WTC11 (cell line): ENCODE data around the gene SYNGR1. TPM values are rescaled to one million over a fixed set of nuclear protein-coding genes. Genes with fewer than 3 reads are reported as not detected.

Source experiments
- ATAC-seq: fragments of 200-7000 bp; cut with Tn5 transposase; 2 replicates; pipeline ENCODE4 v1.10.0; 2021; ENCODE audit warnings: mild to moderate bottlenecking, moderate library complexity
- CTCF ChIA-PET: fragments of 300-600 bp; sonication (Branson Sonifier 250); formaldehyde crosslinking; loops from one replicate; lab custom pipeline; 2021; ENCODE audit warnings: antibody characterized with exemption; lab: Charles Lee
- POLR2A ChIA-PET: fragments of 350-600 bp; sonication (Branson Sonifier 250); formaldehyde crosslinking; loops from one replicate; lab custom pipeline; 2021; ENCODE audit warnings: antibody characterized with exemption; lab: Charles Lee
- DNase-seq: peaks from one replicate; pipeline ENCODE4 v3.0.0; 2021; ENCODE audit warnings: low spot score
- H3K27ac Mint-ChIP-seq: 2 replicates; pipeline ENCODE4 v1.8.0; 2021; ENCODE audit warnings: mixed read lengths
- H3K27me3 Mint-ChIP-seq: 2 replicates; pipeline ENCODE4 v1.8.0; 2021; ENCODE audit warnings: low read depth, mild to moderate bottlenecking, moderate library complexity, mixed read lengths
- H3K36me3 Mint-ChIP-seq: 2 replicates; pipeline ENCODE4 v1.8.0; 2021; ENCODE audit warnings: mixed read lengths
- H3K4me1 Mint-ChIP-seq: 2 replicates; pipeline ENCODE4 v1.8.0; 2022; ENCODE audit warnings: mixed read lengths
- H3K4me3 Mint-ChIP-seq: 2 replicates; pipeline ENCODE4 v1.8.0; 2021; ENCODE audit warnings: mild to moderate bottlenecking, moderate library complexity, mixed read lengths
- H3K9me3 Mint-ChIP-seq: 2 replicates; pipeline ENCODE4 v1.8.0; 2021; ENCODE audit warnings: mixed read lengths
- ATF1 ChIP-seq: sonication (generic); formaldehyde crosslinking; IDR thresholded peaks from 2 replicates; pipeline ENCODE4 v1.8.1; 2023; ENCODE audit warnings: mild to moderate bottlenecking, moderate library complexity, missing genetic modification reagents
- CREB1 ChIP-seq: sonication (generic); formaldehyde crosslinking; IDR thresholded peaks from 2 replicates; pipeline ENCODE4 v1.8.0; 2023; ENCODE audit warnings: mild to moderate bottlenecking, missing genetic modification reagents
- E2F5 ChIP-seq: sonication (generic); formaldehyde crosslinking; IDR thresholded peaks from 2 replicates; pipeline ENCODE4 v1.8.1; 2022; ENCODE audit warnings: mild to moderate bottlenecking, moderate library complexity, missing genetic modification reagents
- ETV6 ChIP-seq: sonication (generic); formaldehyde crosslinking; IDR thresholded peaks from 2 replicates; pipeline ENCODE4 v1.8.1; 2022; ENCODE audit warnings: mild to moderate bottlenecking, missing genetic modification reagents
- HMGA2 ChIP-seq: fragments of 250-450 bp; sonication (Bioruptor Pico); IDR thresholded peaks from 2 replicates; pipeline ENCODE4 v1.4.0; 2021; ENCODE audit warnings: mild to moderate bottlenecking, moderate library complexity
- JUN ChIP-seq: sonication (generic); formaldehyde crosslinking; IDR thresholded peaks from 2 replicates; pipeline ENCODE4 v1.8.0; 2023; ENCODE audit warnings: mild to moderate bottlenecking, missing genetic modification reagents
- MYBL2 ChIP-seq: sonication (generic); formaldehyde crosslinking; IDR thresholded peaks from 2 replicates; pipeline ENCODE4 v1.8.1; 2023; ENCODE audit warnings: mild to moderate bottlenecking, moderate library complexity, missing genetic modification reagents
- NFYB ChIP-seq: sonication (generic); formaldehyde crosslinking; conservative IDR thresholded peaks from 2 replicates; pipeline ENCODE4 v1.8.0; 2022; ENCODE audit warnings: low read depth, missing genetic modification reagents
- NR2C2 ChIP-seq: sonication (generic); formaldehyde crosslinking; IDR thresholded peaks from 2 replicates; pipeline ENCODE4 v1.8.0; 2022; ENCODE audit warnings: mild to moderate bottlenecking, missing genetic modification reagents
- SP1 ChIP-seq: sonication (generic); formaldehyde crosslinking; conservative IDR thresholded peaks from 2 replicates; pipeline ENCODE4 v1.8.1; 2022; ENCODE audit warnings: missing genetic modification reagents
- TCF7 ChIP-seq: sonication (generic); formaldehyde crosslinking; IDR thresholded peaks from 2 replicates; pipeline ENCODE4 v1.8.0; 2022; ENCODE audit warnings: mild to moderate bottlenecking, low read depth, missing genetic modification reagents, moderate library complexity
- TEAD1 ChIP-seq: sonication (generic); formaldehyde crosslinking; IDR thresholded peaks from 2 replicates; pipeline ENCODE4 v1.8.0; 2022; ENCODE audit warnings: mild to moderate bottlenecking, missing genetic modification reagents
- ZBTB21 ChIP-seq: sonication (generic); formaldehyde crosslinking; IDR thresholded peaks from 2 replicates; pipeline ENCODE4 v1.8.1; 2023; ENCODE audit warnings: mild to moderate bottlenecking, missing genetic modification reagents, borderline replicate concordance
- ZNF219 ChIP-seq: sonication (generic); formaldehyde crosslinking; IDR thresholded peaks from 2 replicates; pipeline ENCODE4 v1.8.0; 2023; ENCODE audit warnings: missing genetic modification reagents, mild to moderate bottlenecking, borderline replicate concordance
- ZNF263 ChIP-seq: sonication (generic); formaldehyde crosslinking; IDR thresholded peaks from 2 replicates; pipeline ENCODE4 v1.8.1; 2022; ENCODE audit warnings: low read depth, mild to moderate bottlenecking, moderate library complexity, missing genetic modification reagents
- ZNF317 ChIP-seq: sonication (generic); formaldehyde crosslinking; IDR thresholded peaks from 2 replicates; pipeline ENCODE4 v1.8.1; 2023; ENCODE audit warnings: low read depth, mild to moderate bottlenecking, moderate library complexity, missing genetic modification reagents, borderline replicate concordance
- ZNF416 ChIP-seq: fragments of 250-450 bp; sonication (Bioruptor Pico); IDR thresholded peaks from 2 replicates; pipeline ENCODE4 v1.9.0; 2021; ENCODE audit warnings: mild to moderate bottlenecking, inconsistent platforms
- ZNF671 ChIP-seq: fragments of 250-450 bp; sonication (Bioruptor Pico); IDR thresholded peaks from 2 replicates; pipeline ENCODE4 v1.8.0; 2021; ENCODE audit warnings: mild to moderate bottlenecking
- total RNA-seq: library from RNA; stranded (reverse); gene quantifications from 3 replicates; pipeline ENCODE4 v1.2.3, GENCODE V29; 2021
- TF ChIP-seq, protein P1 (sequence below): sonication (generic); formaldehyde crosslinking; IDR thresholded peaks from 2 replicates; pipeline ENCODE4 v1.8.1; 2022; ENCODE audit warnings: missing genetic modification reagents, borderline replicate concordance
- TF ChIP-seq, protein P2 (sequence below): sonication (generic); formaldehyde crosslinking; IDR thresholded peaks from 2 replicates; pipeline ENCODE4 v1.8.0; 2023; ENCODE audit warnings: mild to moderate bottlenecking, missing genetic modification reagents
- TF ChIP-seq, protein P3 (sequence below): sonication (generic); formaldehyde crosslinking; IDR thresholded peaks from 2 replicates; pipeline ENCODE4 v1.8.0; 2022; ENCODE audit warnings: mild to moderate bottlenecking, missing genetic modification reagents
- TF ChIP-seq, protein P4 (sequence below): fragments of 250-450 bp; sonication (Bioruptor Pico); IDR thresholded peaks from 2 replicates; pipeline ENCODE4 v1.8.0; 2021; ENCODE audit warnings: mild to moderate bottlenecking

SYNGR1 gene
- total RNA-seq, 1 experiment from 2014 or later: 35.3 TPM

DNA sequence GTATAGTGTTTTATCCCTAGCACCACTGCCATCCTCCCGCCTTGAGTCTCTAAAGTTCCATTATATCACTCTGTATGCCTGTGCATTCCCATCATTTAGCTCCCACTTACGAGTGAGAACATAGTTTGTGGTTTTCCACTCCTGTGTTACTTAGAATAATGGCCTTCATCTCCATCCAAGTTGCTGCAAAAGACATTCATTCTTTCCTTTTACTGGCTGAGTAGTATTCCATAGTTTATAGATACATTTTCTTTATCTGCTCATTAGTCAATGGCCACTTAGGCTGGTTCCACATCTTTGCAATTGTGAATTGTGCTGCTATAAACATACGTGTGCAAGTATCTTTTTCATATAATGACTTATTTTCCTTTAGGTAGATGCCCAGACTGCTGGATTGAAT, 74.2 kb downstream of the SYNGR1 start (continued):
- no peak for TF ChIP-seq ATF1 (CRISPR knock-in tag)
- TF ChIP-seq, all 79 proteins: peak for 0

DNA sequence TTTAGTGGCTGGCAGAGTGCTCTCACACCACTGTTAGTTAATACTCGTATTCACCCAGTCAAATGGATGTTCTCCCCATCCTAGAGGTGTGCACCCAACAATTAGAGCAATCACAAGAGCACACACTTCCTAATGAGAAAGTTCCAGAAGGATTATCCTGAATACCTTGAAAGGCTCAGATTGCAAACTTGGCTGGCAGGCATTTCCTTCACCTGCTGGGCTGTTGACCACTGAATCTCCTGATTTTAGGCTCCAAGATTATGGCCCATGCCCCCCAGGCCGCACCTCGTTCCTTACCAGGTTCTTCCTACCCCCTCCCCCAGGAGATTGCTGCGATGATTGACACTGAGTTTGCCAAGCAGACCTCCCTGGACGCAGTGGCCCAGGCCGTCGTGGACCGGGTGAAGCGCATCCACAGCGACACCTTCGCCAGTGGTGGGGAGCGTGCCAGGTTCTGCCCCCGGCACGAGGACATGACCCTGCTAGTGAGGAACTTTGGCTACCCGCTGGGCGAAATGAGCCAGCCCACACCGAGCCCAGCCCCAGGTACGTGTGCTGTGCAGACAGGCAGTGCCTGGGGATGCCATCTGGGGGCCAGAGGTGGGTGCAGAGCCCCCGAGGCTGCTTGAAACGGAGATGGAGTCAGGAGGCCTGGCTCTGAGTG, 76.7 kb downstream of the SYNGR1 start:
- peaks cover 25% of the 10 kb centered on the region for H3K36me3 Mint-ChIP-seq
- ChIA-PET CTCF (no interaction called here), POLR2A (no interaction called here)
- H3K4me3 Mint-ChIP-seq: no peak overlapping the region
- peak overlapping the region; percentile 72; the same call in 1 of the 2 replicates for H3K27ac Mint-ChIP-seq
- no peaks in the 10 kb centered on the region for H3K9me3 Mint-ChIP-seq
- ATAC-seq (no peak), DNase-seq (no peak)
- no peaks in the 10 kb centered on the region for H3K27me3 Mint-ChIP-seq
- no peak for TF ChIP-seq ZNF219 (CRISPR knock-in tag)
- no peak for TF ChIP-seq ZBTB21 (CRISPR knock-in tag)
- TF ChIP-seq JUN (CRISPR knock-in tag): no peak
- no peak for TF ChIP-seq NR2C2 (CRISPR knock-in tag)
- no peak for TF ChIP-seq NFYB (CRISPR knock-in tag)
- TF ChIP-seq ZNF263 (CRISPR knock-in tag): no peak
- H3K4me1 Mint-ChIP-seq: peaks cover 43% of the 10 kb centered on the region

GRCh38 chr22:39427751-39428596, 78.2 kb downstream of the SYNGR1 start:
- ATAC-seq (no peak), DNase-seq (no peak)
- peaks cover 43% of the 10 kb centered on the region for H3K4me1 Mint-ChIP-seq
- H3K36me3 Mint-ChIP-seq: peaks cover 14% of the 10 kb centered on the region
- H3K27me3 Mint-ChIP-seq: no peaks in the 10 kb centered on the region
- no peak for TF ChIP-seq TCF7 (CRISPR knock-in tag)
- no peak for TF ChIP-seq E2F5 (CRISPR knock-in tag)
- TF ChIP-seq JUN (CRISPR knock-in tag): no peak
- no peak for TF ChIP-seq CREB1 (CRISPR knock-in tag)
- TF ChIP-seq ZNF219 (CRISPR knock-in tag): no peak
- TF ChIP-seq, protein P1, sequence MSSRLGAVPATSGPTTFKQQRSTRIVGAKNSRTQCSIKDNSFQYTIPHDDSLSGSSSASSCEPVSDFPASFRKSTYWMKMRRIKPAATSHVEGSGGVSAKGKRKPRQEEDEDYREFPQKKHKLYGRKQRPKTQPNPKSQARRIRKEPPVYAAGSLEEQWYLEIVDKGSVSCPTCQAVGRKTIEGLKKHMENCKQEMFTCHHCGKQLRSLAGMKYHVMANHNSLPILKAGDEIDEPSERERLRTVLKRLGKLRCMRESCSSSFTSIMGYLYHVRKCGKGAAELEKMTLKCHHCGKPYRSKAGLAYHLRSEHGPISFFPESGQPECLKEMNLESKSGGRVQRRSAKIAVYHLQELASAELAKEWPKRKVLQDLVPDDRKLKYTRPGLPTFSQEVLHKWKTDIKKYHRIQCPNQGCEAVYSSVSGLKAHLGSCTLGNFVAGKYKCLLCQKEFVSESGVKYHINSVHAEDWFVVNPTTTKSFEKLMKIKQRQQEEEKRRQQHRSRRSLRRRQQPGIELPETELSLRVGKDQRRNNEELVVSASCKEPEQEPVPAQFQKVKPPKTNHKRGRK (CRISPR knock-in tag): no peak
- TF ChIP-seq ZNF317 (CRISPR knock-in tag): no peak
- TF ChIP-seq ZNF416 (CRISPR knock-in tag): no peak
- no peak for TF ChIP-seq HMGA2 (CRISPR knock-in tag)
- H3K27ac Mint-ChIP-seq: peak overlapping the region; percentile 80
- 0 out of 2 replicates have a peak overlapping the region, but pooled peaks have one; percentile 6 for H3K4me3 Mint-ChIP-seq
- ChIA-PET CTCF (interaction anchor here (0.6 to 2.4 kb wide), 16 partner anchors 9 to 659 kb away, joined by 3 to 17 read pairs (median 4); partner anchors contain the start of genes MIEF1 and TAB1), POLR2A (no interaction called here)
- no peaks in the 10 kb centered on the region for H3K9me3 Mint-ChIP-seq

GRCh38 chr22:39428597-39429071, 78.8 kb downstream of the SYNGR1 start:
- ChIA-PET CTCF (interaction anchor here (0.6 to 2.4 kb wide), 16 partner anchors 8 to 660 kb away, joined by 3 to 17 read pairs (median 4); partner anchors contain the start of genes MIEF1 and TAB1), POLR2A (no interaction called here)
- H3K9me3 Mint-ChIP-seq: no peaks in the 10 kb centered on the region
- peak overlapping the region; percentile 96 for H3K27ac Mint-ChIP-seq
- H3K36me3 Mint-ChIP-seq: peaks cover 13% of the 10 kb centered on the region
- ATAC-seq (peak; percentile 97), DNase-seq (peak; percentile 90)
- H3K4me3 Mint-ChIP-seq: 0 out of 2 replicates have a peak overlapping the region, but pooled peaks have one; percentile 6
- H3K27me3 Mint-ChIP-seq: no peaks in the 10 kb centered on the region
- H3K4me1 Mint-ChIP-seq: peaks cover 43% of the 10 kb centered on the region
- TF ChIP-seq MYBL2: peak; percentile 53; the same call in 1 of the 2 replicates
- TF ChIP-seq, protein P2, sequence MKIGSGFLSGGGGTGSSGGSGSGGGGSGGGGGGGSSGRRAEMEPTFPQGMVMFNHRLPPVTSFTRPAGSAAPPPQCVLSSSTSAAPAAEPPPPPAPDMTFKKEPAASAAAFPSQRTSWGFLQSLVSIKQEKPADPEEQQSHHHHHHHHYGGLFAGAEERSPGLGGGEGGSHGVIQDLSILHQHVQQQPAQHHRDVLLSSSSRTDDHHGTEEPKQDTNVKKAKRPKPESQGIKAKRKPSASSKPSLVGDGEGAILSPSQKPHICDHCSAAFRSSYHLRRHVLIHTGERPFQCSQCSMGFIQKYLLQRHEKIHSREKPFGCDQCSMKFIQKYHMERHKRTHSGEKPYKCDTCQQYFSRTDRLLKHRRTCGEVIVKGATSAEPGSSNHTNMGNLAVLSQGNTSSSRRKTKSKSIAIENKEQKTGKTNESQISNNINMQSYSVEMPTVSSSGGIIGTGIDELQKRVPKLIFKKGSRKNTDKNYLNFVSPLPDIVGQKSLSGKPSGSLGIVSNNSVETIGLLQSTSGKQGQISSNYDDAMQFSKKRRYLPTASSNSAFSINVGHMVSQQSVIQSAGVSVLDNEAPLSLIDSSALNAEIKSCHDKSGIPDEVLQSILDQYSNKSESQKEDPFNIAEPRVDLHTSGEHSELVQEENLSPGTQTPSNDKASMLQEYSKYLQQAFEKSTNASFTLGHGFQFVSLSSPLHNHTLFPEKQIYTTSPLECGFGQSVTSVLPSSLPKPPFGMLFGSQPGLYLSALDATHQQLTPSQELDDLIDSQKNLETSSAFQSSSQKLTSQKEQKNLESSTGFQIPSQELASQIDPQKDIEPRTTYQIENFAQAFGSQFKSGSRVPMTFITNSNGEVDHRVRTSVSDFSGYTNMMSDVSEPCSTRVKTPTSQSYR: peak; percentile 92
- peak; percentile 53; the same call in 1 of the 2 replicates for TF ChIP-seq ETV6 (CRISPR knock-in tag)
- TF ChIP-seq, protein P3, sequence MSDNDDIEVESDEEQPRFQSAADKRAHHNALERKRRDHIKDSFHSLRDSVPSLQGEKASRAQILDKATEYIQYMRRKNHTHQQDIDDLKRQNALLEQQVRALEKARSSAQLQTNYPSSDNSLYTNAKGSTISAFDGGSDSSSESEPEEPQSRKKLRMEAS (CRISPR knock-in tag): 0 out of 2 replicates have a peak, but pooled peaks have one; percentile 49
- TF ChIP-seq, protein P4, sequence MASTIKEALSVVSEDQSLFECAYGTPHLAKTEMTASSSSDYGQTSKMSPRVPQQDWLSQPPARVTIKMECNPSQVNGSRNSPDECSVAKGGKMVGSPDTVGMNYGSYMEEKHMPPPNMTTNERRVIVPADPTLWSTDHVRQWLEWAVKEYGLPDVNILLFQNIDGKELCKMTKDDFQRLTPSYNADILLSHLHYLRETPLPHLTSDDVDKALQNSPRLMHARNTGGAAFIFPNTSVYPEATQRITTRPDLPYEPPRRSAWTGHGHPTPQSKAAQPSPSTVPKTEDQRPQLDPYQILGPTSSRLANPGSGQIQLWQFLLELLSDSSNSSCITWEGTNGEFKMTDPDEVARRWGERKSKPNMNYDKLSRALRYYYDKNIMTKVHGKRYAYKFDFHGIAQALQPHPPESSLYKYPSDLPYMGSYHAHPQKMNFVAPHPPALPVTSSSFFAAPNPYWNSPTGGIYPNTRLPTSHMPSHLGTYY: 0 out of 2 replicates have a peak, but pooled peaks have one; percentile 43
- no peak for TF ChIP-seq ZNF671 (CRISPR knock-in tag)
- TF ChIP-seq TEAD1: peak; percentile 99
- TF ChIP-seq NR2C2 (CRISPR knock-in tag): no peak
- peak; percentile 59 for TF ChIP-seq SP1 (CRISPR knock-in tag)
